KMS-11 (cell line): ENCODE results near the gene DACT1.

Source experiments
- H2AFZ ChIP-seq: fragments of 200-600 bp; sonication (generic); 2 replicates; pipeline ENCODE4 v1.6.1; 2016; ENCODE audit warnings: antibody characterized with exemption, mixed run types, low read depth
- H3K27ac ChIP-seq: fragments of 200-600 bp; sonication (generic); 2 replicates; pipeline ENCODE4 v1.6.1; 2016; ENCODE audit warnings: mild to moderate bottlenecking, mixed run types
- H3K27me3 ChIP-seq: fragments of 200-600 bp; sonication (generic); 2 replicates; pipeline ENCODE4 v1.6.1; 2017; ENCODE audit warnings: mild to moderate bottlenecking, low read depth, mixed run types, moderate library complexity; ENCODE audit not compliant: insufficient read depth
- H3K36me3 ChIP-seq: fragments of 200-600 bp; sonication (generic); 2 replicates; pipeline ENCODE4 v1.6.1; 2017; ENCODE audit warnings: mild to moderate bottlenecking, mixed run types; ENCODE audit not compliant: insufficient read depth
- H3K4me1 ChIP-seq: fragments of 200-600 bp; sonication (generic); 2 replicates; pipeline ENCODE4 v1.6.1; 2016; ENCODE audit warnings: mild to moderate bottlenecking, low read depth, mixed run types; ENCODE audit not compliant: poor library complexity, severe bottlenecking
- H3K4me2 ChIP-seq: fragments of 200-600 bp; sonication (generic); 2 replicates; pipeline ENCODE4 v1.7.0; 2016; ENCODE audit warnings: mild to moderate bottlenecking, mixed run types
- H3K4me3 ChIP-seq: fragments of 200-600 bp; sonication (generic); IDR thresholded peaks from 2 replicates; pipeline ENCODE4 v1.6.1; 2017; ENCODE audit warnings: low read depth, low read length, mixed read lengths; ENCODE audit not compliant: insufficient read depth
- H3K79me2 ChIP-seq: fragments of 200-600 bp; sonication (generic); 2 replicates; pipeline ENCODE4 v1.6.1; 2016; ENCODE audit warnings: low read depth, mixed run types; ENCODE audit not compliant: insufficient read depth
- H3K9ac ChIP-seq: fragments of 200-600 bp; sonication (generic); 2 replicates; pipeline ENCODE4 v1.6.1; 2016; ENCODE audit warnings: mild to moderate bottlenecking, mixed run types
- H4K20me1 ChIP-seq: fragments of 200-600 bp; sonication (generic); 2 replicates; pipeline ENCODE4 v1.6.1; 2016; ENCODE audit warnings: mild to moderate bottlenecking, mixed run types; ENCODE audit not compliant: insufficient read depth
- TF ChIP-seq, protein P1 (sequence below): fragments of 200-600 bp; sonication (generic); conservative IDR thresholded peaks from 2 replicates; pipeline ENCODE4 v1.6.1; 2017; ENCODE audit warnings: low read depth, mild to moderate bottlenecking, antibody characterized with exemption, low read length, moderate library complexity, mixed read lengths

The DACT1 gene

DNA sequence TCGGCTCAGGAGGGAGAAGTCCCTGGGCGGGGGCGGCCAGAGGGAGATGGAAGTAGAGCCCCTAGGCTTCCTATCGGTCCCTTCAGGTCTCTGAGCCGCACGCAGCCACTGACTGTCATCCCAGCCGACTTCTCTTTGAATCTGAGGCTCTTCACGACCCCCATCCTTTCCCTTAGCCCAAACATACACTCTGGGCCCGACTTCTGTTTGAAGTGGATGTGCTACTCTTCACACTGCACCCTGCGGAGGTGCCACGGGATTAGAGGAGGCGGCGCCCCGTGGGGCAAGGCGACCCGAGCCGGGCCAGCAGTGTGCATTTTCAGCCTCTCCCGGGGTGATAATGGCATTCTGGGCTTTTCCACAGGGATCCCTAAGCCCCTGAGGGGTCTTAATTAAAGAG is 6.0 kb upstream of the DACT1 start:
- Histone ChIP-seq H3K27me3 (no peaks in the 10 kb centered on the region), H3K27ac (no peak overlapping the region), H3K36me3 (no peaks in the 10 kb centered on the region), H3K79me2 (no peaks in the 10 kb centered on the region), H3K4me1 (no peaks in the 10 kb centered on the region), H3K4me3 (no peak overlapping the region), H4K20me1 (no peaks in the 10 kb centered on the region), H2AFZ (no peak overlapping the region), H3K9ac (no peak overlapping the region), H3K4me2 (no peak overlapping the region)
- TF ChIP-seq, protein P1, sequence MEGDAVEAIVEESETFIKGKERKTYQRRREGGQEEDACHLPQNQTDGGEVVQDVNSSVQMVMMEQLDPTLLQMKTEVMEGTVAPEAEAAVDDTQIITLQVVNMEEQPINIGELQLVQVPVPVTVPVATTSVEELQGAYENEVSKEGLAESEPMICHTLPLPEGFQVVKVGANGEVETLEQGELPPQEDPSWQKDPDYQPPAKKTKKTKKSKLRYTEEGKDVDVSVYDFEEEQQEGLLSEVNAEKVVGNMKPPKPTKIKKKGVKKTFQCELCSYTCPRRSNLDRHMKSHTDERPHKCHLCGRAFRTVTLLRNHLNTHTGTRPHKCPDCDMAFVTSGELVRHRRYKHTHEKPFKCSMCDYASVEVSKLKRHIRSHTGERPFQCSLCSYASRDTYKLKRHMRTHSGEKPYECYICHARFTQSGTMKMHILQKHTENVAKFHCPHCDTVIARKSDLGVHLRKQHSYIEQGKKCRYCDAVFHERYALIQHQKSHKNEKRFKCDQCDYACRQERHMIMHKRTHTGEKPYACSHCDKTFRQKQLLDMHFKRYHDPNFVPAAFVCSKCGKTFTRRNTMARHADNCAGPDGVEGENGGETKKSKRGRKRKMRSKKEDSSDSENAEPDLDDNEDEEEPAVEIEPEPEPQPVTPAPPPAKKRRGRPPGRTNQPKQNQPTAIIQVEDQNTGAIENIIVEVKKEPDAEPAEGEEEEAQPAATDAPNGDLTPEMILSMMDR = no peak

DNA sequence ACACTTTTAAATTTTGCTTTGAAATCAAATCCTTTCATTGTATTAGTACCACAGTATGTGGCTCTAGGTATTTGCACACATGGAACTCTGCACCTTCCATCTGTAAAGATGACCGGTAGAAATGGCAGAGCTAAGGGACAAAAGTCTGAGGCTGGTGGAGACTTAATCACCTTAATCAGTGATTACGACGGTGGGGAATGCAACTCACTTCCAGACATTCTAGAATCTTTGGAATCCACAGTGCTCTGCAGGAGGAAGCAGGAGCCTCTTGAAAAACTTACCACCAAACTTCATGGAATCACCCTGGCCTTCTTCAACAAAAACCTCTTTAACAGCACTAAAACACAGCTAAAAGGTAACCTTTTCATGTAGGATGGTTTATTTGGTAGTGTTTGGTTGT is 3.9 kb upstream of the DACT1 start:
- TF ChIP-seq, protein P1 = no peak
- Histone ChIP-seq H3K27me3 (no peaks in the 10 kb centered on the region), H3K4me1 (peaks cover under 1% of the 10 kb centered on the region)

DNA sequence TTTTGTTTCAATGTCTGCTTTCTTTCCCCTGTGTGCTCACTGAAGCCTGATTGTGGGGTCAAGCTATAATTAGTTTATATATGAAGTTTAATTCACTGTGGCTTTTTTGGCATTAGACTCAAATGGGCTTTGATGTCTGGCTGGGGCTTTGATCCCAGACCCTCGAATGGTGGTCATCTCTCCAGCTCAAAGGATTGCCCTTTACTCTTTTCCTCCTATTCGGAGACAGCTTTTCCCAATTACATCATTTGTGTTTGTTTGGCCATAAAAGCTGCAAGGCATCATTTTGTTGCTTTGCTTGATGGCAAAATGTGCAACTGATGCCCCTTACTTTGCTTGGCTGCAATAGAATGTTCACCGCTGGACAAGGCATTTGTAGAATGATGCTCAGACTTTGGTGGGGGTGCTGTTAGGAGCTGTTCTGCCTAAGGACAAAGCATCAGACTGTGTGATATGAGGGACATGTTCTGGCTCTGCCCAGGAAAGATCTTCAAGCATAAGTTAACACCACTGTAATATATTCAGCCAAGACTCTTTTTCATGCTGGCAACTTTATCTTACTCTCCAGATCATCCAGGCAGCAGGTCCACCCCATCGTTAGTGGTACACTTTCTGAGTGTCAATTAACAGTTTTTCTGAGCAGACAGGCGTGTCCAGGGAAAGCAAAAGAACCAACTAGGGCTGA is 3.2 kb upstream of the DACT1 start:
- Histone ChIP-seq H3K36me3 (no peaks in the 10 kb centered on the region), H4K20me1 (no peaks in the 10 kb centered on the region), H3K79me2 (no peaks in the 10 kb centered on the region), H3K4me1 (peaks cover 5% of the 10 kb centered on the region), H3K27ac (no peak overlapping the region), H2AFZ (no peak overlapping the region), H3K27me3 (no peaks in the 10 kb centered on the region), H3K9ac (no peak overlapping the region), H3K4me2 (no peak overlapping the region), H3K4me3 (no peak overlapping the region)
- TF ChIP-seq, protein P1 = no peak

More for the DNA sequence above, 3.9 kb upstream of the DACT1 start:
- Histone ChIP-seq H3K27ac (no peak overlapping the region), H3K4me3 (no peak overlapping the region), H3K79me2 (no peaks in the 10 kb centered on the region), H3K9ac (no peak overlapping the region), H3K36me3 (no peaks in the 10 kb centered on the region), H2AFZ (no peak overlapping the region), H3K4me2 (no peak overlapping the region), H4K20me1 (no peaks in the 10 kb centered on the region)

DNA sequence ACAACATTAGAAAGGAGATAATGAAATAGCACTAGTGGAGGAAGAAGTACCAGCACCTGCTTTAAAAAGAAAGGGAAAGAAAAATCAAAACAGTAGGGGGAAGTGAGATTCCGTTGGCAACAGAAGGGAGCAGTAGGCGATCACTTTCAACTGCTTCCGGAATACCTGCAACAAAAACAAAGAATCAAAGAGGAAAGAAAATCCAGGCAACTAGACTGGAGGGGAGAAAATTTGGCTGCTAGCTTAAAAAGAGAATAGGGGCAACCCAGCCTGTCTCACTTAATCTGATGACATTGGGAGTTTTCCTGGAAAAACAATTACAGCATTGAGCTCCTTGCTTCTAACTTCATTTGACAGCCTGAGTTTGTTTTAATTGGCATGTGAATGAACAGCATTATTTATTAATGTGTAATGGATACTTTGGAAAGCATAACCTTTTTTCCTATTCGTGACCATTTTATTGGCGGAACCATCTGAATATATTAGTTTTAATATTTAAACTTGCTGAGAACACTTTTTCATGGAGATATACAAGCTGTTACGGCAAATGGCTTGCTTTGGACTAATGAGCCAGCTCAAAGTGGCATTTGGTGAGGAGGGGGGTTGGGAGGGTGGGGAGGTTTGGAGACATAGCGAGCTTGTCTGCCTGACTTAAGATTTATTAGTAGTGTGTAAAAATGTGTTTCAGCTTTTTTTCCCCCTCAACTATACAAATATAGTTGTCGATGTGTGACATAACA is 2.5 kb upstream of the DACT1 start:
- no peaks in the 10 kb centered on the region for H4K20me1 ChIP-seq
- H2AFZ ChIP-seq = no peak overlapping the region
- no peak overlapping the region for H3K4me2 ChIP-seq
- TF ChIP-seq, protein P1 = no peak
- H3K79me2 ChIP-seq = no peaks in the 10 kb centered on the region
- H3K27me3 ChIP-seq = no peaks in the 10 kb centered on the region
- no peak overlapping the region for H3K27ac ChIP-seq
- H3K36me3 ChIP-seq = no peaks in the 10 kb centered on the region
- H3K4me3 ChIP-seq = no peak overlapping the region
- no peak overlapping the region for H3K9ac ChIP-seq
- peaks cover 5% of the 10 kb centered on the region for H3K4me1 ChIP-seq
